ENCODE data around the gene BRF1. TPM values are rescaled to one million over a fixed set of nuclear protein-coding genes. Genes with fewer than 3 reads are reported as not detected.

Gene BRF1
- total and polyA plus RNA-seq, 2 donors (not counting 1 experiment from before 2014, with no cell fraction given) = 7.4 to 33.4 TPM

- H4K20me1 ChIP-seq (ENCODE audit: control insufficient read depth, extremely low read depth, insufficient read depth, low read length) = no peaks in the 10 kb centered on the region
- H3K27ac ChIP-seq (ENCODE audit: insufficient read depth, low read length) = no peak overlapping the region
- no peaks in the 10 kb centered on the region for H3K9me3 ChIP-seq (ENCODE audit: control insufficient read depth, insufficient read depth, low read depth, low read length)
- no peaks in the 10 kb centered on the region for H3K27me3 ChIP-seq (ENCODE audit: control insufficient read depth, insufficient read depth, low read length)
- peaks cover 19% of the 10 kb centered on the region for H3K79me2 ChIP-seq (ENCODE audit: control insufficient read depth, insufficient read depth, low read length)
- H3K36me3 ChIP-seq (ENCODE audit: control insufficient read depth, insufficient read depth, low read length) = no peaks in the 10 kb centered on the region
- no peak overlapping the region for H3K9ac ChIP-seq (ENCODE audit: insufficient read depth, low read length)
- TF ChIP-seq EZH2 (IDR thresholded peaks at IDR 0.05; ENCODE audit: low read length, missing control alignments) = no peak
- TF ChIP-seq, protein P1, sequence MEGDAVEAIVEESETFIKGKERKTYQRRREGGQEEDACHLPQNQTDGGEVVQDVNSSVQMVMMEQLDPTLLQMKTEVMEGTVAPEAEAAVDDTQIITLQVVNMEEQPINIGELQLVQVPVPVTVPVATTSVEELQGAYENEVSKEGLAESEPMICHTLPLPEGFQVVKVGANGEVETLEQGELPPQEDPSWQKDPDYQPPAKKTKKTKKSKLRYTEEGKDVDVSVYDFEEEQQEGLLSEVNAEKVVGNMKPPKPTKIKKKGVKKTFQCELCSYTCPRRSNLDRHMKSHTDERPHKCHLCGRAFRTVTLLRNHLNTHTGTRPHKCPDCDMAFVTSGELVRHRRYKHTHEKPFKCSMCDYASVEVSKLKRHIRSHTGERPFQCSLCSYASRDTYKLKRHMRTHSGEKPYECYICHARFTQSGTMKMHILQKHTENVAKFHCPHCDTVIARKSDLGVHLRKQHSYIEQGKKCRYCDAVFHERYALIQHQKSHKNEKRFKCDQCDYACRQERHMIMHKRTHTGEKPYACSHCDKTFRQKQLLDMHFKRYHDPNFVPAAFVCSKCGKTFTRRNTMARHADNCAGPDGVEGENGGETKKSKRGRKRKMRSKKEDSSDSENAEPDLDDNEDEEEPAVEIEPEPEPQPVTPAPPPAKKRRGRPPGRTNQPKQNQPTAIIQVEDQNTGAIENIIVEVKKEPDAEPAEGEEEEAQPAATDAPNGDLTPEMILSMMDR (conservative IDR thresholded peaks at IDR 0.05 in 1 of 2, IDR thresholded peaks at IDR 0.05 in 1 of 2; ENCODE audit: low read depth in 1 of 2, low read length in 2 of 2) = no peak
- no peak overlapping the region for H2AFZ ChIP-seq (ENCODE audit: low read length)
- H3K4me3 ChIP-seq (replicated peaks in 1 of 4; ENCODE audit: control extremely low read depth in 1 of 4, insufficient read depth in 1 of 4, low read depth in 3 of 4, low read length in 4 of 4) = no peak overlapping the region
- H3K4me1 ChIP-seq (ENCODE audit: control insufficient read depth, extremely low read depth, insufficient read depth, low read length) = peaks cover under 1% of the 10 kb centered on the region
- H3K4me2 ChIP-seq (ENCODE audit: extremely low read depth, insufficient read depth, low read length) = no peak overlapping the region
- DNase-seq (ENCODE audit: low read depth in 2 of 2) = no peak
These were observed 24.5 kb upstream of the BRF1 start for GRCh38 chr14:105325303-105325702.

- H3K79me2 ChIP-seq (ENCODE audit: control insufficient read depth, insufficient read depth, low read length) = peaks cover 19% of the 10 kb centered on the region
- H3K36me3 ChIP-seq (ENCODE audit: control insufficient read depth, insufficient read depth, low read length) = no peaks in the 10 kb centered on the region
- DNase-seq (ENCODE audit: low read depth in 2 of 2) = no peak
- no peaks in the 10 kb centered on the region for H3K27me3 ChIP-seq (ENCODE audit: control insufficient read depth, insufficient read depth, low read length)
- no peak overlapping the region for H3K9ac ChIP-seq (ENCODE audit: insufficient read depth, low read length)
- H3K9me3 ChIP-seq (ENCODE audit: control insufficient read depth, insufficient read depth, low read depth, low read length) = no peaks in the 10 kb centered on the region
- H3K27ac ChIP-seq (ENCODE audit: insufficient read depth, low read length) = no peak overlapping the region
- H4K20me1 ChIP-seq (ENCODE audit: control insufficient read depth, extremely low read depth, insufficient read depth, low read length) = no peaks in the 10 kb centered on the region
- no peak overlapping the region for H3K4me2 ChIP-seq (ENCODE audit: extremely low read depth, insufficient read depth, low read length)
- H2AFZ ChIP-seq (ENCODE audit: low read length) = no peak overlapping the region
- TF ChIP-seq, protein P1 (conservative IDR thresholded peaks at IDR 0.05 in 1 of 2, IDR thresholded peaks at IDR 0.05 in 1 of 2; ENCODE audit: low read depth in 1 of 2, low read length in 2 of 2) = no peak
- TF ChIP-seq EZH2 (IDR thresholded peaks at IDR 0.05; ENCODE audit: low read length, missing control alignments) = no peak
- no peak overlapping the region for H3K4me3 ChIP-seq (replicated peaks in 1 of 4; ENCODE audit: control extremely low read depth in 1 of 4, insufficient read depth in 1 of 4, low read depth in 3 of 4, low read length in 4 of 4)
- no peaks in the 10 kb centered on the region for H3K4me1 ChIP-seq (ENCODE audit: control insufficient read depth, extremely low read depth, insufficient read depth, low read length)
These were observed 24.1 kb upstream of the BRF1 start for GRCh38 chr14:105324871-105325270.

- TF ChIP-seq, protein P1 (conservative IDR thresholded peaks at IDR 0.05 in 1 of 2, IDR thresholded peaks at IDR 0.05 in 1 of 2; ENCODE audit: low read depth in 1 of 2, low read length in 2 of 2) = no peak
- no peak for TF ChIP-seq EZH2 (IDR thresholded peaks at IDR 0.05; ENCODE audit: low read length, missing control alignments)
- Histone ChIP-seq H3K27ac (ENCODE audit: insufficient read depth, low read length) (no peak overlapping the region), H4K20me1 (ENCODE audit: control insufficient read depth, extremely low read depth, insufficient read depth, low read length) (no peaks in the 10 kb centered on the region), H3K4me3 (replicated peaks in 1 of 4; ENCODE audit: control extremely low read depth in 1 of 4, insufficient read depth in 1 of 4, low read depth in 3 of 4, low read length in 4 of 4) (no peak overlapping the region), H2AFZ (ENCODE audit: low read length) (no peak overlapping the region), H3K9me3 (ENCODE audit: control insufficient read depth, insufficient read depth, low read depth, low read length) (no peaks in the 10 kb centered on the region), H3K79me2 (ENCODE audit: control insufficient read depth, insufficient read depth, low read length) (peaks cover 21% of the 10 kb centered on the region), H3K36me3 (ENCODE audit: control insufficient read depth, insufficient read depth, low read length) (no peaks in the 10 kb centered on the region), H3K4me1 (ENCODE audit: control insufficient read depth, extremely low read depth, insufficient read depth, low read length) (no peaks in the 10 kb centered on the region), H3K27me3 (ENCODE audit: control insufficient read depth, insufficient read depth, low read length) (no peaks in the 10 kb centered on the region), H3K4me2 (ENCODE audit: extremely low read depth, insufficient read depth, low read length) (no peak overlapping the region), H3K9ac (ENCODE audit: insufficient read depth, low read length) (no peak overlapping the region)
- no peak for DNase-seq (ENCODE audit: low read depth in 2 of 2)
These were observed 23.4 kb upstream of the BRF1 start for GRCh38 chr14:105324080-105324778.

Measured in fibroblast of lung (primary cell).